Smooth muscle cell of trachea (primary cell): ENCODE measurements around the gene KIF7. TPM values are rescaled to one million over a fixed set of nuclear protein-coding genes. Genes with fewer than 3 reads are reported as not detected.

Source experiments
- total RNA-seq: library from RNA; depleted of rRNA; stranded (reverse); fragments of >200 nt; gene quantifications from 2 replicates; pipeline ENCODE4 v1.2.1, GENCODE V29; 2014

Gene KIF7
- 11.9 and 19.7 TPM in 2 replicates for total RNA-seq

GRCh38 chr15:89654847-89655805 is at the start of gene KIF7:
Gene KIF7, minus strand, starts transcription at chr15:89655467. Its CDS starts 2,537 bp downstream, at chr15:89652930.

GRCh38 chr15:89690276-89691218 is 35.3 kb upstream of the KIF7 start, which contains the start of the genes PEX11A and WDR93:
Gene PEX11A, minus strand, starts transcription at chr15:89690754. Its CDS starts 122 bp downstream, at chr15:89690632.
Gene WDR93, plus strand, starts transcription at chr15:89690811. Its CDS starts 10,936 bp downstream, at chr15:89701747.

DNA sequence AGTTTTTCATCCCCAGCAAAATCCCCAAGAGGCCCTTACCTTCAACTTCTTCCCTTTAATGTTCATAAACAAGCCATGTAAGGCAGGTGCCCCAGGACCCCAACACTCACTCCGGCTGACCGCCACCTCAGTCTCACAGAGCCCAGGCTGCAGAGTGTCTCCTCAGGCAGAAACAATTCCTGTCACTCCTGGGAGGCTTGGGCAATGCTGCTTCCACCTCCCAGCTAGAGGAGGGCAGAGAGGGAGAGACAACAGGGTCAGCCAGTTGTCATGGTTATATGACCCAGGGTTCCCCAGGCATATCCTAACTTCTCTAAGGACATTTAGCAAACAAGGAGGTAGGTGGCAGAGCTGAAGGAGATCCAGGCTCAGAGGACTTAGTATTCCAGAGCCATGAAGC is 23.9 kb upstream of the KIF7 start, which contains the start of gene PLIN1:
PLIN1 (minus strand) TSS at position 156 of the 400 bp plus-strand sequence. CDS start 1,878 bp downstream, outside the sequence.

Other genes with a start within 250 kb of the KIF7 start
- not detected in 2 replicates for gene RHCG, start 158.9 kb downstream of the KIF7 start, total RNA-seq
- 0.33 and 4.7 TPM in 2 replicates for gene TICRR, start 80.0 kb downstream of the KIF7 start, total RNA-seq
- under 0.01 and 0.50 TPM in 2 replicates for gene PLIN1, start 23.9 kb upstream of the KIF7 start, total RNA-seq
- gene PEX11A, start 35.3 kb upstream of the KIF7 start, total RNA-seq, result 11.3 and 11.4 TPM in 2 replicates
- gene WDR93, start 35.3 kb upstream of the KIF7 start, total RNA-seq, result not detected in 2 replicates
- 0.29 and 0.50 TPM in 2 replicates for gene MESP1, start 95.8 kb upstream of the KIF7 start, total RNA-seq
- gene MESP2, start 120.9 kb upstream of the KIF7 start, total RNA-seq, result 0.58 and 1.3 TPM in 2 replicates
- gene ANPEP, start 159.4 kb upstream of the KIF7 start, total RNA-seq, result 138 and 190 TPM in 2 replicates
- 68.5 and 89.2 TPM in 2 replicates for gene AP3S2, start 238.5 kb upstream of the KIF7 start, total RNA-seq